Mononuclear cell (primary cell): Measurements from ENCODE around the gene C10orf90. TPM values are rescaled to one million over a fixed set of nuclear protein-coding genes. Genes with fewer than 3 reads are reported as not detected.

Source experiments
- H3K27me3 ChIP-seq: 2 replicates; pipeline ENCODE4 v1.6.0; 2011; ENCODE audit warnings: low read length, control low read depth; ENCODE audit not compliant: insufficient read depth
- H3K4me1 ChIP-seq: 2 replicates; pipeline ENCODE4 v1.5.1; 2011; ENCODE audit warnings: mild to moderate bottlenecking, low read length, control low read depth; ENCODE audit not compliant: insufficient read depth
- H3K4me3 ChIP-seq: 2 replicates; pipeline ENCODE4 v1.5.1; 2011; ENCODE audit warnings: mild to moderate bottlenecking, low read length, moderate library complexity
- H3K9me3 ChIP-seq: 2 replicates; pipeline ENCODE4 v1.5.1; 2011; ENCODE audit warnings: low read depth, mild to moderate bottlenecking, control low read depth, low read length
- total RNA-seq: library from RNA; depleted of rRNA; stranded (reverse); fragments of >200 nt; gene quantifications from one replicate; pipeline ENCODE4 v1.2.3, GENCODE V29; 2012

Gene C10orf90
- total RNA-seq, 1 donor, result not detected

DNA sequence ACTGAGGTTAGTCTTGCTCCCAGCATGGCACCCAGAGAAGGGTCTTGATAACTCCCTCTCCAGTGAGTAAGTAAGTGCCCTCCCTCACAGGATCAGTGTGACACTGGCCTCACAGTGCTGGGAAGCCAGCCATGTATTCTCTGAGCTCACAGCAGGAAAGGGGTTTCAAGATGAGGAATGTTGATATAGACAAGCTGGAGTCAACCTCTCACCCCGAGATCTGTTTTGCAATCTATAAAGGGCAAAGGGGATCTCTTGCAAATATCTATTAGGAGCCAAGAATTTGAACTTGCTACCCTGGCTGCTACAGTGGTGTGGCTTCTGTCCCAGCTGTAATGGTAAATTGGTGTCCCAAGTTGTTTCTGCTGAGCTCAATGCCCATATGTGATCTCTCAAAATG is 212.0 kb downstream of the C10orf90 start:
- no peak overlapping the region for H3K4me3 ChIP-seq
- no peaks in the 10 kb centered on the region for H3K9me3 ChIP-seq
- no peaks in the 10 kb centered on the region for H3K4me1 ChIP-seq
- no peaks in the 10 kb centered on the region for H3K27me3 ChIP-seq

DNA sequence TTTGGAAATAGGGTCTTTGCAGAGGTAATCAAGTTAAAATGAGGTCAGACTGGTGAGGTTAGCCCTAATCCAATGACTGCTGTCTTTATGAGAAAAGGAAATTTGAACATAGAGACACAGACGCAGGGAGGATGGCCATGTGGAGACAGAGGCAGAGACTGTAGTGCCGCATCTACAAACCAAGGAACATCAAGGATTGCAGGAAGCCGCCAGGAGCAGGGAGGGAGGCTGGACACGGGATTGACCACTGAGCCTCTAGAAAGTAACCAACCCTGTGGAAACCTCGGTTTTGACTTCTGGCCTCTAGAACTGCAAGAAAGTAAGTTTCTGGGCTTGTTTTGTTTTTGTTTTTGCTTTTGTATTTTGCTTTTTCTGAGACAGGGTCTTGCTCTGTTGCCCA is 213.9 kb downstream of the C10orf90 start:
- H3K4me3 ChIP-seq, result no peak overlapping the region
- H3K27me3 ChIP-seq, result no peaks in the 10 kb centered on the region
- no peaks in the 10 kb centered on the region for H3K9me3 ChIP-seq
- no peaks in the 10 kb centered on the region for H3K4me1 ChIP-seq

DNA sequence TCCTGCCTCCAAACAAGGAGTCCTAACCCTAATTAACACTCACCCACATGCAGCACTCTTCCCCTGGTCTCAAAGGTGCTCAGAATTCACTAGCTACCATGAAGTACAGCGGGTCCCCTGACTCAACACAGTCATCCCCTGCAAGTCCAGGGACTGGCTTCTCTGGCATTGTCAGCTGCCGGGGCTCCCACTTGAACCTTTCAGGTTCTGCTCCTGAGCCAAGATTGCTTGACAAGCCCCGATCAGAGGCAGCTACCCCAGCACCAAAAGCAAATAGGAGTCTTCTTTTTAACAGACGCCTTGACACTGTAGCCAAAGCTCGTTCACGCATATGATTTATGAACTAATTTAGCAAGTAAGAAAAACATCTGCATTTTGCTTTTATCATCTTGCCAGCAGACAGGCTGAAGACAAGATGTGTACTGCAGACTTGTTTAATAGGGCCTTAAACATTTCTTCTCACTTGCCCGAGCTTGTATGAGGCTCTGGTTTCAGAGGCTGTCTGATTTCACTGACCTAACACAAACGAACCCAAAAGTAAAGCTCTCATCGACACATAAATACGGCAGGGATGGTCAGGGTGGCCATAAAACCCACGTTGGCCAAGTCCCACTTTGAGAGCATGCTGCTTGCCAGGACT is 214.6 kb downstream of the C10orf90 start:
- Histone ChIP-seq H3K4me3 (no peak overlapping the region), H3K4me1 (no peaks in the 10 kb centered on the region), H3K27me3 (no peaks in the 10 kb centered on the region), H3K9me3 (no peaks in the 10 kb centered on the region)

DNA sequence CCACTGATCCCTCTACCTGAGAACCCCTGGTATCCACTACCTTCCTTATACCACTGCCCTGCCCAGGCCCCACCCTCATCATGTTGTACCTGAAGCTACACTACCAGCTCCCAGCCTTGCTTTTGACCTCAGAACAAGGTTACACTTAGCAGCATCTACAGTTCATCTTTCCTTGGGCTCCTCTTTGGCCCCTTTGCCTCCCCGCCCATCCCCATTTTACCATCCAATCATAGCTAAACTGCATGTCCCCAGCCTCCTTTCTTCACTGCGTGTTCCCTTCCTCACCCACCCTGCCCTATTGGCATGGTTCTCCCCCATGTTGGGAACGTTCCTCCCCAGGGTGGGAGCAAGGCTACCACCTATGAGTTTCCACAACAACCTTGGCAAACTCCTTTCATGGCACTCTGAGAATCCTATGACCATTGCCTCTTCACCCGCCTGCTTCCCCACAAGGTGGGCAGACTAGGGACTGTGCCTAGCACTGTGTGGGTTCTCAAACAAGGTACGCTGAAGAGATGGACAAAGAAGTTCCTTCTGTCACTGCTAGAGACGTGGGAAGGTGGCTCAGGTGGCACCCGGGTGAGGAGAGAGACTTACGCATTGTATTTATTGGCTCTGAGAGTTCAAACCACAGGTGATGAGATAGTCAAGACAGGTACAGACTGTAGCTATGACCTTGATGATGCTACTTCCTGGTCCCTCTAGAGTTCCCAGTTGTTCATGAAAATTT is 215.3 kb downstream of the C10orf90 start:
- Histone ChIP-seq H3K27me3 (no peaks in the 10 kb centered on the region), H3K4me3 (no peak overlapping the region), H3K4me1 (no peaks in the 10 kb centered on the region), H3K9me3 (no peaks in the 10 kb centered on the region)

DNA sequence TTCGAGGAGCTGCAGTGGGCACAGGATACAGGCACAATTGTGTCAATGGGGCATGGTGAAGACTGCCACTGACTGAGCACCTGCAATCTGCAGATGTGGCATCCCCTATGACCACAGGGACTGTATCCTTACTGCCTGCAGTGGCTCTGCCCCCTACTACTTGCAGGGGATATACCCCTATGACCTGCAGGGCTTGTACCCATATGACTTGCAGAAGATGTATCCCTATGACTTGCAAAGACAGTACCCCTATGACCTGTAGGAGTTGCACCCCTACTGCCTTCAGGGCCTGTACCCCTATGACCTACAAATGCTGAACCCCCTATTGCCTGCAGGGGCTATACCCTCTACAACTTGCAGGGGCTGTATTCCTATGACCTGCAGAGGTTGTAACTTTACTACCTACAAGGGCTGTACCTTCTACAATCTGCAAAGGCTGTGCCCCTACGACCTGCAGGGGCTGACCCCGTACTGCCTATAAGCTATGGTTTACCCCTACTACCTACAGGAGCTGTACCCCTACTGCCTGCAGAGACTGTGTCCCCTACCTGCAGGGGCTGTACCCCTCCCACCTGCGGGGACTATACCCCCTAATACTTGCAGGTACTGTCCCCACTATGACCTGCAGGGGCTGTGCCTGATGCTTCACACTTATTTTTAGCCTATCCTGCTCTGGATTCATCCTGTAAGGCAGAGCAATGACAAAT is 216.3 kb downstream of the C10orf90 start:
- H3K27me3 ChIP-seq, result no peaks in the 10 kb centered on the region
- no peaks in the 10 kb centered on the region for H3K4me1 ChIP-seq
- no peaks in the 10 kb centered on the region for H3K9me3 ChIP-seq
- no peak overlapping the region for H3K4me3 ChIP-seq

DNA sequence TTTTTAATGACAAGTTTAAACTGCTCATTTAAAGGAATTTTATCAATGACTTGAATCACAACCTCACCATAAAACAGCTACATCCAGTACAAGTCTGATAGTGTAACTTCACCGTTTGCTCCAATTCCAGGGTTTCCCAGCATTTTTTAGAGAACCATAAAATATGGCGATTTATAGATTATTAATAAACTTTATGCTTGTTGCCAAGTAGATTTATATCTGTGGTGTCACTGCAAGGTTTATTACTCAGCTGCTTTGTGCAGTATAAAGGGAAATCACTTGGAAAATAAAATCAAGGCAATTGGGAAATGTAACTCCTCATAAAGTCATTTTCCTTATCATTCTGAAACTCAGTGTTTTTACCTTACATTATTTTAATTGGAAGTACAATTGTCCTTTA is 218.2 kb downstream of the C10orf90 start:
- H3K4me3 ChIP-seq, result no peak overlapping the region
- no peaks in the 10 kb centered on the region for H3K9me3 ChIP-seq
- H3K27me3 ChIP-seq, result no peaks in the 10 kb centered on the region
- no peaks in the 10 kb centered on the region for H3K4me1 ChIP-seq

DNA sequence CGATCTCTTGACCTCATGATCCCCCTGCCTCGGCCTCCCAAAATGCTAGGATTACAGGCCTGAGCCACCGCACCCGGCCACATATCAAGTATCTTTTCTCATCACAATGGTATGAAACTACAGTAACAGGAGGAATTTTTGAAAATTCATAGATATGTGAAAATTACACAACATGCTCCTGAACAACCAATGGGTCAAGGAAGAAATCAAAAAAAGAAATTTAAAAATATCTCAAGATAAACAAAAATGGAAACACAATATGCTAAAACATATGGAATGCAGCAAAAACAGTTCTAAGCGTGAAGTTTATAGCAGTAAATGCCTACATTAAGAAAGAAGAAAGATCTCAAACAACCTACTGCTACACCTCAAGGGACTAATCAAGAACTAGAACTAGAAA is 222.4 kb downstream of the C10orf90 start:
- H3K9me3 ChIP-seq, result no peaks in the 10 kb centered on the region
- H3K4me3 ChIP-seq, result no peak overlapping the region
- H3K4me1 ChIP-seq, result no peaks in the 10 kb centered on the region
- no peaks in the 10 kb centered on the region for H3K27me3 ChIP-seq

DNA sequence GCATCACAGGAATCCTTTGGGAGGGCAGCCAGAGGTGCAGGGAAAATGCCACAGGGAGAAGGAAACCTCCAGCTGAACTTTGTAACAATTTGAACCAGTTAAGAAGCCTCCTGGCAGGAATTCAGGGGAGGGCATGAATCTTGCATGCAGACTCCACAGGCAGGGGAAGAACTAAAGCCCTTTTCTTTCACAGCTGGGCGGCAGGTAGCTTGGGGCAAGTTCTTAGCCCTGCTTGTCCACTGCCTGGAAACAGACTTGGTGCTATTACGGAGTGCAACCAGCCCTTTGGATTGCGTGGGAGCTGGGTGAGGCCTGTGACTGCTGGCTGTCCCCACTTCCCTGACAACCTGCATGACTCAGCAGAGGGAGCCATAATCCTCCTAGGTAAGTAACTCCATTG is 230.6 kb downstream of the C10orf90 start:
- H3K9me3 ChIP-seq, result no peaks in the 10 kb centered on the region
- H3K4me1 ChIP-seq, result no peaks in the 10 kb centered on the region
- H3K4me3 ChIP-seq, result no peak overlapping the region
- H3K27me3 ChIP-seq, result peaks cover 2% of the 10 kb centered on the region

DNA sequence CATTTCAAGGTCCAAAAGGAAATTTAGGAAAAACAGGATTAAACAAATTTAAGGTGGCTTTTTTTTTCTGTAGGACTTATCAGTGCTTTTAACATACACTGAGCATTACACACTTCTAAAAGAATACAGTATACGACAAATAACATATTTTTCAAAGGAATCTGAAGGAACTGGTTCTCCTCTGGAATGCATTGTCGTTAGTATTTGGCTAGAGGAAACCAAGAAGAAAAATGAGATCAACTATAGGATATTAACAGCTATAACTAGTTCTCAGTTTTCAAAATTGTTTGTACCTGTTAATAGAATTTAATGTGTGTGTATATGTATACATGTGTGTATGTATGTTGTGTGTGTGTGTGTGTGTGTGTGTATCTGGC is 232.1 kb downstream of the C10orf90 start:
- H3K9me3 ChIP-seq, result no peaks in the 10 kb centered on the region
- H3K4me1 ChIP-seq, result no peaks in the 10 kb centered on the region
- H3K4me3 ChIP-seq, result no peak overlapping the region
- H3K27me3 ChIP-seq, result peaks cover 2% of the 10 kb centered on the region

DNA sequence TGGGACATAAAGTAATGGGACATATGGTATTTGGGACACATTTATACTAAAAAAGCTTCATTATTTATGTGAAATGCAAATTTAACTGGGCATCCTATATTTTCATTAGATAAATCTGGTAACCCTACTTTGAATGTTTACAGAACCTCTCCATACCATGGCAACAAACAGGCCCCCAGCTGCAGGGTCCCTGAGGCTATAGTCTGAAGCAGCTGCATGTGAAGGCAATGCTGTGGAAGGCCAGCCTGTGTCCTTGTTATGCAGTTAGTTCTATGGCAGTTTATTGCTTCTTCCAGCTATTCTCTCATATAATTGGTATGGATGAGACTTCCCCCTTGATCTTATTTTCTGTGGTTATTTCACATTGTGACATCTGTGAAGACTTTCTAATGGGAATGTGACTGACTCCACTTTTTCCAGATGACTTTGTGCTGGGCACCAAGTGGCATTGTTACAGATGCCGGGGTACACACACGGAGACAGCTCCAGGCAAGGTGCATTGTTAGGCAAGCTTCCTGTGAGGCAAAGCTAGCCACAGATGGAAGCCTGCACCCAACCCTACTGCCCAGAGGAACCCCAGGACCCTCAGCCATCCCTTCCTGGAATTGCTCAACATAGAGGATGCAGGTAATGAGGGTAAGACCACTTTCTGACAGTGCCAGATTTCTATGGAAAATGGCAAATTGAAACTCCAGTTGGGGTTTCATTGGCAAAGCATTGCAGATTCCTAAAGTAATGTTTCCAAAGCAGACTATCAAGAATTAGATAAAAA is 232.7 kb downstream of the C10orf90 start:
- Histone ChIP-seq H3K4me3 (no peak overlapping the region), H3K27me3 (peaks cover 2% of the 10 kb centered on the region), H3K9me3 (no peaks in the 10 kb centered on the region), H3K4me1 (no peaks in the 10 kb centered on the region)

DNA sequence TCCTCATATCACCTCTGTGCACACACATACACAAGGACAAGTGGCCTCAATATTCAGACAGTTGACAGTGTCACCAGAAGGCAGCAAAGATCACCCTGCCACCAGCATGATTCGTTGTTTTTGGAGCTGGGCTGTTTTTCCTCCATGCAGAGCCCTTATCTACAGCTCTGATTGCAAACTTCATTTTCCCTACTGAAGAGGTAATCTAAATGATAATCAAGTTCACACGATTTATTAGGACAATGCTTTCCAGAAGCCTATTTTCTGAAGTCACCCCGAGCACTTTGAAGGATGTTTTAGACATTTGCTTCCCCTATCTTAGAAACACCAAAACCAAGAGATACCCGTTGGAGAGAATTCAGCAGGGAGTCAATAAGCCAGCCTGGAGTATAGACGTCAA is 236.3 kb downstream of the C10orf90 start:
- H3K4me1 ChIP-seq, result no peaks in the 10 kb centered on the region
- peaks cover 2% of the 10 kb centered on the region for H3K27me3 ChIP-seq
- no peak overlapping the region for H3K4me3 ChIP-seq

DNA sequence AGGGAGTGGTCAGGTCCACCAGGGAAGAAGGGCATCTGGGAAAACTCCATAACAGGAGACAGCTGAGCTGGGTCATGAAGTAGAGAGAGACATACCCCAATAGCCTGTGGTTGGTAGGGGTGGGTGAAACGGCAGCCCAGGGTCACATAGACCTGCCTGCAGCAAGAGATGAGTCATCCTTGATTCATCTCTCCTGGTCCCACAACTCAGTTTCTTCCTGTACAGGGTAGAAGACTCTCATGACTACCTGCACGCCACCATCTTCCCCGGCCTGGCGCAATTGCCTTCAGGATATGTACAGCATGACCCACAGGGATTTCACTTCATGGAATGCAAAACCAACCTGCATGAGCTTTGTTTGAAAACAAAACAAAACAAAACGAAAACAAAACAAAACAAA is 237.1 kb downstream of the C10orf90 start:
- Histone ChIP-seq H3K4me1 (no peaks in the 10 kb centered on the region), H3K27me3 (peaks cover 2% of the 10 kb centered on the region), H3K9me3 (no peaks in the 10 kb centered on the region), H3K4me3 (no peak overlapping the region)

More for the DNA sequence above, 236.3 kb downstream of the C10orf90 start:
- no peaks in the 10 kb centered on the region for H3K9me3 ChIP-seq

DNA sequence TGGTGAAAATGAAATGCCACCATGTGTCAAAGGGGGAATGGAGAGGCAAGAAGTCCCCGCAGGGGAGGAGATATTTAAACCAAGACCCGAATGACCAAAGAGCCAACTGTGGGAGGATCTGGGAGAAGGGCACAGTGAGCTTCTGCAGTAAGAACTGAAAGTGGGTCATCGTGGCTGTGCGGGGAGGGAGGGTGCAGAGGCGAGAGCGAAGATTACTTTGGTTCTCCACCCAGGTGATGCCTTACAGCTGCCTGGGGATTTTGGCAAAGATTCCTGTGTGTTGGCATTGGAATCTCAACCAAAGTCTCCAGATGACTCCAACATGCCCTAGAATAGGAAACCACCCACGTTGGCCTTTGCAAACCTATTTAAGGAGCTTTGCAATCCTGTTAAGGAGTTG is 238.0 kb downstream of the C10orf90 start:
- H3K9me3 ChIP-seq, result no peaks in the 10 kb centered on the region
- no peaks in the 10 kb centered on the region for H3K4me1 ChIP-seq
- H3K4me3 ChIP-seq, result no peak overlapping the region
- H3K27me3 ChIP-seq, result peaks cover 2% of the 10 kb centered on the region

DNA sequence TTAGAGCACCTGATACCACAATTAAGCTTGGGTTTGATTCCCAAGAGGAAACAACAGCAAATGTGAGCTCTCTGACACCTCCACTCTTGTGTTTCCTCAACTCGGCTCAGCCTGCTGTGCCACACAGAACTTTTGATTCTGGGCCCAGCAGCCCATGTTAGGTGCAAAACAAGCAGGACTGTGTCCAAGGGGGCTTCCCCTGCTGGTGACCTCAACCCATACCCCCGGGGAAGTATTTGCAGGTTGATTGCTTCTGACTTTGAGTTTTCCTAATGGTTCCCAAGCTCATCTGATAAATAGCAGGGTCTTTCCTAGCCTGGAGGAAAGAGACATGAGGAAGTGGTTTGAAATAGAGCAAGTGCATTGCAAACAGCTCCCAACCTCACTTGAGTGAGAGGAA is 238.7 kb downstream of the C10orf90 start:
- Histone ChIP-seq H3K4me1 (no peaks in the 10 kb centered on the region), H3K27me3 (no peaks in the 10 kb centered on the region), H3K4me3 (no peak overlapping the region), H3K9me3 (no peaks in the 10 kb centered on the region)

DNA sequence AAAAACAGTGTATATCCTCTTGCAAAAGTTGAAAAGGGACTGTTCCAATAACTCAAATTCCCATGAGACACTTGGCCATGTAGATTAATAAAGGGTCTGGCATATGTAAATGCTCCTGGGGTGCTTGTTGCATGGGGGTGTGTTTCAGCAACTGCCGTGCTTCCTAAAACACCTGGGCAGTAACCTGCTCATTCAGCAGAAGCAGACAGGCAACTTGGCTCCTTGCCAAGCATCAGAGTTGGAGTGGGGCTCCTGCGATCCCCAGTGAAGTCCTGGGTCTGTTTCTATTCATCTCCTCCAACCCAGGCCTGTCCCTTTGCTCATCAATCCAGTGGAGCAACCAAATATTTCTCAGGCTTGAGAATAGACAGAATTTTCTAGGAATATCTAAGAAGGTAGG is 240.0 kb downstream of the C10orf90 start:
- Histone ChIP-seq H3K4me1 (no peaks in the 10 kb centered on the region), H3K27me3 (no peaks in the 10 kb centered on the region), H3K9me3 (no peaks in the 10 kb centered on the region), H3K4me3 (no peak overlapping the region)
